NCI-H187 (cell line): ENCODE results near the gene CELSR3.

Experiments used
- DNase-seq, 2 experiments: peaks; one replicate each; lab custom pipeline; 2025; lab: John Stamatoyannopoulos, UW

Gene CELSR3

GRCh38 chr3:48685603-48686511 lies 23.2 kb upstream of the CELSR3 start, which contains the start of gene NCKIPSD:
TSS of gene NCKIPSD (minus strand) at chr3:48685915. CDS start at chr3:48685807, 108 bp downstream.
- DNase-seq, result peak; percentile 50 to 52

GRCh38 chr3:48685293-48685602 lies 22.6 kb upstream of the CELSR3 start:
- DNase-seq, result no peak

- DNase-seq, result no peak
Measured at GRCh38 chr3:48684480-48685143, 21.9 kb upstream of the CELSR3 start.

- DNase-seq, result no peak
Measured at GRCh38 chr3:48684054-48684349, 21.3 kb upstream of the CELSR3 start.

GRCh38 chr3:48682786-48683185 lies 20.1 kb upstream of the CELSR3 start:
- DNase-seq, result no peak

GRCh38 chr3:48681974-48682610 lies 19.4 kb upstream of the CELSR3 start:
- no peak for DNase-seq

GRCh38 chr3:48681541-48681880 lies 18.8 kb upstream of the CELSR3 start:
- no peak for DNase-seq

- DNase-seq, result no peak
Measured at GRCh38 chr3:48680811-48681540, 18.3 kb upstream of the CELSR3 start.

- no peak for DNase-seq
Measured at GRCh38 chr3:48679411-48680391, 17.0 kb upstream of the CELSR3 start.

GRCh38 chr3:48678566-48679380 lies 16.1 kb upstream of the CELSR3 start:
- DNase-seq, result no peak

- DNase-seq, result no peak
Measured at GRCh38 chr3:48678056-48678455, 15.4 kb upstream of the CELSR3 start.

- DNase-seq, result no peak
Measured at GRCh38 chr3:48674505-48674904, 11.8 kb upstream of the CELSR3 start.

- DNase-seq, result no peak
Measured at GRCh38 chr3:48672522-48672921, 9.8 kb upstream of the CELSR3 start.

- no peak for DNase-seq
Measured at GRCh38 chr3:48664929-48665328, 2.2 kb upstream of the CELSR3 start.

- DNase-seq, result no peak
Measured at GRCh38 chr3:48664313-48664644, 1.6 kb upstream of the CELSR3 start.

- peak; percentile 91 to 94 for DNase-seq
Measured at GRCh38 chr3:48663489-48664312, 1.0 kb upstream of the CELSR3 start.

- no peak for DNase-seq
Measured at GRCh38 chr3:48662145-48662752, 437 bp downstream of the CELSR3 start.

GRCh38 chr3:48661501-48662144 lies 1.1 kb downstream of the CELSR3 start:
- DNase-seq, result no peak
